NCI-H524 treated with DMSO at 0.1 percent for 48 hours (cell line): ENCODE results near the gene FAM149B1.

Experiments
- DNase-seq: peaks from one replicate; lab custom pipeline; 2025; lab: John Stamatoyannopoulos, UW

Gene FAM149B1

GRCh38 chr10:73287441-73287840, 119.5 kb downstream of the FAM149B1 start:
- DNase-seq = no peak

- DNase-seq = no peak
These were observed 122.0 kb downstream of the FAM149B1 start for GRCh38 chr10:73289958-73290357.

GRCh38 chr10:73293461-73293860, 125.5 kb downstream of the FAM149B1 start:
- DNase-seq = no peak
